Peyer's patch (tissue), 4 donors: ENCODE measurements around the gene EIF3J. TPM values are rescaled to one million over a fixed set of nuclear protein-coding genes. Genes with fewer than 3 reads are reported as not detected.
A peak's percentile ranks its signal among the peaks of the same experiment; 100 is the strongest.

Experiments used
- DNase-seq, 3 donors: peaks; one replicate each; pipeline ENCODE4 v3.0.0-alpha.2; 2017 to 2019
- H3K27ac ChIP-seq, 4 donors: fragments of 200-600 bp; sonication (generic); one replicate each; pipeline ENCODE4 v1.5.1; 2016 to 2019
- H3K27me3 ChIP-seq, 2 donors: fragments of 200-600 bp; sonication (generic); one replicate each; pipeline ENCODE4 v1.5.1; 2019
- H3K36me3 ChIP-seq, 3 donors: fragments of 200-600 bp; sonication (generic); one replicate each; pipeline ENCODE4 v1.5.1; 2016 to 2019
- H3K4me1 ChIP-seq, 4 donors: fragments of 200-600 bp; sonication (generic); one replicate each; pipeline ENCODE4 v1.5.1; 2016 to 2019
- H3K4me3 ChIP-seq, 4 donors: fragments of 200-600 bp; sonication (generic); 1 replicate in 3 of 4; 2 replicates in 1 of 4; pipeline ENCODE4 v1.5.1; 2016 to 2019; ENCODE audit warnings: mild to moderate bottlenecking in 1 of 4
- H3K9me3 ChIP-seq, 4 donors: fragments of 200-600 bp; sonication (generic); one replicate each; pipeline ENCODE4 v1.5.1; 2016 to 2019; ENCODE audit warnings: mild to moderate bottlenecking in 1 of 4
- CTCF ChIP-seq, 6 experiments: fragments of 450-650 bp in 4 of 6; fragments of 200-600 bp in 2 of 6; sonication (generic) in 1 of 6; IDR thresholded peaks; one replicate each; pipeline ENCODE4 v1.5.1; 2017 to 2019; ENCODE audit warnings: antibody characterized with exemption in 6 of 6, mild to moderate bottlenecking in 3 of 6, moderate library complexity in 1 of 6
- POLR2A ChIP-seq, 2 donors: fragments of 450-650 bp; IDR thresholded peaks; one replicate each; pipeline ENCODE4 v1.5.1; 2017; ENCODE audit warnings: antibody characterized with exemption in 2 of 2, mild to moderate bottlenecking in 2 of 2, moderate library complexity in 2 of 2
- total RNA-seq, 4 donors: library from RNA; depleted of rRNA; stranded (reverse); fragments of >200 nt; gene quantifications; one replicate each; pipeline ENCODE4 v1.1.0, GENCODE V29; 2016

The EIF3J gene
- total RNA-seq, 4 donors from 2014 or later = 28.0 to 88.3 (median 48.3) TPM

GRCh38 chr15:44570361-44570760, 33.4 kb downstream of the EIF3J start:
- no peaks in the 10 kb centered on the region for H3K4me1 ChIP-seq
- no peaks in the 10 kb centered on the region for H3K27me3 ChIP-seq
- no peaks in the 10 kb centered on the region for H3K9me3 ChIP-seq
- no peak overlapping the region for H3K4me3 ChIP-seq
- H3K36me3 ChIP-seq = peaks cover 0 to 91% (median 0%) of the 10 kb centered on the region in 3 donors
- DNase-seq = no peak
- TF ChIP-seq CTCF (IDR thresholded peaks at IDR 0.05) = no peak
- no peak for TF ChIP-seq POLR2A (IDR thresholded peaks at IDR 0.05)
- H3K27ac ChIP-seq = no peak overlapping the region

- Histone ChIP-seq H3K4me3 (no peak overlapping the region), H3K27me3 (no peaks in the 10 kb centered on the region), H3K27ac (no peak overlapping the region), H3K9me3 (no peaks in the 10 kb centered on the region), H3K4me1 (peaks cover 0 to 2% (median 0%) of the 10 kb centered on the region in 4 donors), H3K36me3 (peaks cover 0 to 72% (median 0%) of the 10 kb centered on the region in 3 donors)
- no peak for DNase-seq
- no peak for TF ChIP-seq CTCF (IDR thresholded peaks at IDR 0.05)
- no peak for TF ChIP-seq POLR2A (IDR thresholded peaks at IDR 0.05)
Observed at GRCh38 chr15:44573386-44573785, 36.4 kb downstream of the EIF3J start.

GRCh38 chr15:44574734-44575133, 37.8 kb downstream of the EIF3J start:
- Histone ChIP-seq H3K27me3 (no peaks in the 10 kb centered on the region), H3K9me3 (no peaks in the 10 kb centered on the region), H3K4me3 (no peak overlapping the region), H3K36me3 (peaks cover 0 to 68% (median 0%) of the 10 kb centered on the region in 3 donors), H3K27ac (no peak overlapping the region), H3K4me1 (peaks cover 0 to 9% (median 0%) of the 10 kb centered on the region in 4 donors)
- no peak for DNase-seq
- no peak for TF ChIP-seq POLR2A (IDR thresholded peaks at IDR 0.05)
- TF ChIP-seq CTCF (IDR thresholded peaks at IDR 0.05) = no peak

- DNase-seq = no peak
- Histone ChIP-seq H3K9me3 (no peaks in the 10 kb centered on the region), H3K4me3 (no peak overlapping the region), H3K4me1 (peaks cover 0 to 9% (median 0%) of the 10 kb centered on the region in 4 donors), H3K36me3 (peaks cover 0 to 75% (median 0%) of the 10 kb centered on the region in 3 donors), H3K27me3 (no peaks in the 10 kb centered on the region), H3K27ac (no peak overlapping the region)
- TF ChIP-seq CTCF (IDR thresholded peaks at IDR 0.05) = no peak
- no peak for TF ChIP-seq POLR2A (IDR thresholded peaks at IDR 0.05)
Observed at GRCh38 chr15:44580105-44580504, 43.2 kb downstream of the EIF3J start.

GRCh38 chr15:44584162-44584749, 47.3 kb downstream of the EIF3J start:
- H3K27ac ChIP-seq = no peak overlapping the region
- no peak overlapping the region for H3K4me3 ChIP-seq
- no peaks in the 10 kb centered on the region for H3K4me1 ChIP-seq
- peak; percentile 54 to 77 (median 64) for DNase-seq
- peaks cover 0 to 97% (median 0%) of the 10 kb centered on the region in 3 donors for H3K36me3 ChIP-seq
- peak in 5 of 6 experiments; percentile 18 to 62 (median 47) for TF ChIP-seq CTCF (IDR thresholded peaks at IDR 0.05)
- TF ChIP-seq POLR2A (IDR thresholded peaks at IDR 0.05) = no peak
- H3K9me3 ChIP-seq = no peaks in the 10 kb centered on the region
- H3K27me3 ChIP-seq = no peaks in the 10 kb centered on the region
